Fibroblast of lung (primary cell): ENCODE measurements around the gene LRRC61. TPM values are rescaled to one million over a fixed set of nuclear protein-coding genes. Genes with fewer than 3 reads are reported as not detected.
A peak's percentile ranks its signal among the peaks of the same experiment; 100 is the strongest.

Experiments used
- DNase-seq, 2 donors: peaks; one replicate each; pipeline versions ENCODE4 v3.0.0 to v3.0.0-alpha.2; 2010; ENCODE audit warnings: low read depth in 2 of 2
- H2AFZ ChIP-seq: 2 replicates; pipeline ENCODE4 v1.5.1; 2012; ENCODE audit warnings: low read length, control low read depth, inconsistent platforms
- H3K27ac ChIP-seq: 2 replicates; pipeline ENCODE4 v1.5.1; 2011; ENCODE audit warnings: low read length, control low read depth; ENCODE audit not compliant: insufficient read depth
- H3K27me3 ChIP-seq: 2 replicates; pipeline ENCODE4 v1.5.1; 2011; ENCODE audit warnings: mild to moderate bottlenecking, low read length; ENCODE audit not compliant: control insufficient read depth, insufficient read depth
- H3K36me3 ChIP-seq: 2 replicates; pipeline ENCODE4 v1.5.1; 2011; ENCODE audit warnings: low read length; ENCODE audit not compliant: control insufficient read depth, insufficient read depth
- H3K4me1 ChIP-seq: 2 replicates; pipeline ENCODE4 v1.5.1; 2011; ENCODE audit warnings: low read length; ENCODE audit not compliant: control insufficient read depth, insufficient read depth; ENCODE audit errors: extremely low read depth
- H3K4me2 ChIP-seq: 2 replicates; pipeline ENCODE4 v1.5.1; 2011; ENCODE audit warnings: low read length, control low read depth; ENCODE audit not compliant: insufficient read depth; ENCODE audit errors: extremely low read depth
- H3K4me3 ChIP-seq, 4 experiments: fragments of 200-600 bp in 1 of 4; sonication (generic) in 1 of 4; replicated peaks in 1 of 4; 2 replicates each; pipeline ENCODE4 v1.5.1; 2011 to 2016; ENCODE audit warnings: low read length in 4 of 4, low read depth in 3 of 4, mild to moderate bottlenecking in 3 of 4, control low read depth in 2 of 4, inconsistent platforms in 1 of 4, mixed read lengths in 1 of 4; ENCODE audit not compliant: insufficient read depth in 1 of 4; ENCODE audit errors: control extremely low read depth in 1 of 4
- H3K79me2 ChIP-seq: 2 replicates; pipeline ENCODE4 v1.5.1; 2012; ENCODE audit warnings: mild to moderate bottlenecking, low read length, inconsistent platforms; ENCODE audit not compliant: control insufficient read depth, insufficient read depth
- H3K9ac ChIP-seq: 2 replicates; pipeline ENCODE4 v1.5.1; 2011; ENCODE audit warnings: mild to moderate bottlenecking, low read length, control low read depth; ENCODE audit not compliant: insufficient read depth
- H3K9me3 ChIP-seq: 2 replicates; pipeline ENCODE4 v1.5.1; 2012; ENCODE audit warnings: low read depth, low read length; ENCODE audit not compliant: control insufficient read depth, insufficient read depth
- H4K20me1 ChIP-seq: 2 replicates; pipeline ENCODE4 v1.5.1; 2011; ENCODE audit warnings: low read length; ENCODE audit not compliant: control insufficient read depth, insufficient read depth; ENCODE audit errors: extremely low read depth
- EZH2 ChIP-seq: IDR thresholded peaks from 2 replicates; pipeline ENCODE4 v1.5.1; 2012; ENCODE audit warnings: low read length, control low read depth, mild to moderate bottlenecking; ENCODE audit errors: missing control alignments
- polyA plus RNA-seq, 2 donors: library from polyadenylated mRNA; depleted of rRNA in 1 of 2; stranded (reverse) in 1 of 2; unstranded in 1 of 2; fragments of >200 nt; gene quantifications; 2 replicates each; pipeline ENCODE4 v1.2.1, GENCODE V29; 2011 to 2012; ENCODE audit warnings: missing spikeins in 1 of 2
- total RNA-seq: library from RNA; depleted of rRNA; stranded (reverse); fragments of >200 nt; gene quantifications from 2 replicates; pipeline ENCODE4 v1.2.1, GENCODE V29; 2014
- TF ChIP-seq, protein P1 (sequence below), 2 donors: IDR thresholded peaks in 1 of 2; conservative IDR thresholded peaks in 1 of 2; 1 replicate in 1 of 2; 2 replicates in 1 of 2; pipeline ENCODE4 v1.5.1; 2011 to 2012; ENCODE audit warnings: low read length in 2 of 2, control low read depth in 1 of 2, inconsistent platforms in 1 of 2, low read depth in 1 of 2, mild to moderate bottlenecking in 1 of 2

Gene LRRC61
- total and polyA plus RNA-seq, 2 donors (not counting 1 experiment from before 2014, with no cell fraction given): 0.03 to 0.33 TPM

DNA sequence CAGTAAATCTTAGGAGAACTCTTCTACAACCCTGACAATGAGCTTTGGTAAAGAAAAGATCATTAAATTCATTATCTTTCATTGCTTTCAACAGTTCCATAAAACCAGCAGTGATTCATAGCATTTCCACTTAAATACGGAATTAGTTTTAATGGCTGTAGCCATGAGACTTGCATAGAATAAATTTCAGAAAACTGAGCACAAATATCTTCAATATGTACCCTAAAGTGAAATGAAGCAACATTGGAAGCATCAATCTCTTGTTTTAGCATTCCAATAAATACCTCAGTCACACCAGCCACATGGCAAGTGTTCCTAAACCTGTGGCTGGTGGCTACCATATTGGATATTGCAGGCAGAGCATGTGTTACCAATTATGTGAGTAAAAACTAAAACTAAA is 21.9 kb downstream of the LRRC61 start:
- Histone ChIP-seq H3K9me3 (no peaks in the 10 kb centered on the region), H3K27ac (no peak overlapping the region), H3K4me2 (no peak overlapping the region), H3K27me3 (peaks cover 28% of the 10 kb centered on the region), H4K20me1 (no peaks in the 10 kb centered on the region), H2AFZ (no peak overlapping the region), H3K4me3 (no peak overlapping the region), H3K9ac (no peak overlapping the region), H3K4me1 (peaks cover 3% of the 10 kb centered on the region), H3K79me2 (no peaks in the 10 kb centered on the region), H3K36me3 (no peaks in the 10 kb centered on the region)
- DNase-seq: no peak
- no peak for TF ChIP-seq EZH2
- TF ChIP-seq, protein P1, sequence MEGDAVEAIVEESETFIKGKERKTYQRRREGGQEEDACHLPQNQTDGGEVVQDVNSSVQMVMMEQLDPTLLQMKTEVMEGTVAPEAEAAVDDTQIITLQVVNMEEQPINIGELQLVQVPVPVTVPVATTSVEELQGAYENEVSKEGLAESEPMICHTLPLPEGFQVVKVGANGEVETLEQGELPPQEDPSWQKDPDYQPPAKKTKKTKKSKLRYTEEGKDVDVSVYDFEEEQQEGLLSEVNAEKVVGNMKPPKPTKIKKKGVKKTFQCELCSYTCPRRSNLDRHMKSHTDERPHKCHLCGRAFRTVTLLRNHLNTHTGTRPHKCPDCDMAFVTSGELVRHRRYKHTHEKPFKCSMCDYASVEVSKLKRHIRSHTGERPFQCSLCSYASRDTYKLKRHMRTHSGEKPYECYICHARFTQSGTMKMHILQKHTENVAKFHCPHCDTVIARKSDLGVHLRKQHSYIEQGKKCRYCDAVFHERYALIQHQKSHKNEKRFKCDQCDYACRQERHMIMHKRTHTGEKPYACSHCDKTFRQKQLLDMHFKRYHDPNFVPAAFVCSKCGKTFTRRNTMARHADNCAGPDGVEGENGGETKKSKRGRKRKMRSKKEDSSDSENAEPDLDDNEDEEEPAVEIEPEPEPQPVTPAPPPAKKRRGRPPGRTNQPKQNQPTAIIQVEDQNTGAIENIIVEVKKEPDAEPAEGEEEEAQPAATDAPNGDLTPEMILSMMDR (conservative IDR thresholded peaks at IDR 0.05 in 1 of 2, IDR thresholded peaks at IDR 0.05 in 1 of 2; ENCODE audit: low read depth in 1 of 2, low read length in 2 of 2): no peak

DNA sequence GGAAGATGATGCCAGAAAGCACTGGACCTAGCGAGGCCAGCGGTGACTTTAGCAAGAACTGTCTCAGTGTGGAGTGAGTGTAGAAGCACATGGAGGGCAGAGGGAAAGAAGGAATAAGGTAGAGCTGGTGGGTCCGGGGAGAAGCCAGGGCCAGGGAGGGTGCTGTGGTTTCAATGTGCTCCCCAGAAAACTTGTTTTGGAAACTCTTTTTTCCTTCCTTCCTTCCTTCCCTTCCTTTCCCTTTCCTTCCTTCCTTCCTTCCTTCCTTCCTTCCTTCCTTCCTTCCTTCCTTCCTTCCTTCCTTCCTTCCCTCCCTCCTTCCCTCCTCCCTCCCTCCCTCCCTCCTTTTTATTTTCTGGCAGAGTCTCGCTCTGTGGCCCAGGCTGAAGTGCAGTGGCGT is 23.8 kb downstream of the LRRC61 start:
- H3K36me3 ChIP-seq: no peaks in the 10 kb centered on the region
- no peak overlapping the region for H3K27ac ChIP-seq
- peaks cover 16% of the 10 kb centered on the region for H3K27me3 ChIP-seq
- H3K4me3 ChIP-seq: no peak overlapping the region
- no peak for DNase-seq
- H3K4me1 ChIP-seq: no peaks in the 10 kb centered on the region
- H2AFZ ChIP-seq: no peak overlapping the region
- H3K9me3 ChIP-seq: no peaks in the 10 kb centered on the region
- H4K20me1 ChIP-seq: no peaks in the 10 kb centered on the region
- no peak overlapping the region for H3K9ac ChIP-seq
- H3K4me2 ChIP-seq: no peak overlapping the region
- TF ChIP-seq, protein P1 (conservative IDR thresholded peaks at IDR 0.05 in 1 of 2, IDR thresholded peaks at IDR 0.05 in 1 of 2; ENCODE audit: low read depth in 1 of 2, low read length in 2 of 2): no peak
- TF ChIP-seq EZH2: no peak
- H3K79me2 ChIP-seq: no peaks in the 10 kb centered on the region

DNA sequence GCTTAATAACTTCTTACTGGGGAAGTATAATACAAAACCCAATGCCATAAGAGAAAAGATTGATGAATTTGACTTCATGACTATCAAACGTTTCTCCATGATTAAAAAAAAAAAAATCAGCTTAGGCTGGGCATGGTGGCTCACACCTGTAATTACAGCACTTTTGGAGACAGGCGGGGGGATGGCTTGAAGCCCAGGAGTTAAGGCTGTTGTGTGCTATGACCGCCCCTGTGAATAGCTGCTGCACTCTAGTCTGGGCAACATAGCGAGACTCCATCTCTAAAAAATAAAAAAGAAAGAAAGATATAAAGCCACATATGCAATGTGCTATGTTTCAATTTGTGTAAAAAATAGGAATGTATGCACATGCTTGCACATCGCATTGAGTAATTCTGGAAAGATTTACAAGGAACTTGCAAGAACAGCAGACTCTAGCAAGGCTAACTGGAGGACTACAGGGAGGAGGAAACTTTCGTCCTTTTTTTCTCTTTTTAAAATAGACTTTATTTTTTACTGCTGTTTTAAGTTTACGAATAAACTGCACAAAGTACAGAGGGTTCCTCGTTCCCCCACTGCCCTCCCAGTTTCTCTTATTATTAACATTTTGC is 28.5 kb downstream of the LRRC61 start:
- H3K79me2 ChIP-seq: no peaks in the 10 kb centered on the region
- no peak overlapping the region for H3K27ac ChIP-seq
- no peak for TF ChIP-seq EZH2
- TF ChIP-seq, protein P1 (conservative IDR thresholded peaks at IDR 0.05 in 1 of 2, IDR thresholded peaks at IDR 0.05 in 1 of 2; ENCODE audit: low read depth in 1 of 2, low read length in 2 of 2): no peak
- H3K4me1 ChIP-seq: no peaks in the 10 kb centered on the region
- no peaks in the 10 kb centered on the region for H3K27me3 ChIP-seq
- H2AFZ ChIP-seq: no peak overlapping the region
- H3K9me3 ChIP-seq: no peaks in the 10 kb centered on the region
- H3K36me3 ChIP-seq: no peaks in the 10 kb centered on the region
- no peak overlapping the region for H3K4me2 ChIP-seq
- H3K9ac ChIP-seq: no peak overlapping the region
- no peak overlapping the region for H3K4me3 ChIP-seq
- no peaks in the 10 kb centered on the region for H4K20me1 ChIP-seq
- peak in 1 of 2 donors; percentile 19 for DNase-seq
